ENCODE results near the gene CCDC9B.
A peak's percentile ranks its signal among the peaks of the same experiment; 100 is the strongest.

Gene CCDC9B

DNA sequence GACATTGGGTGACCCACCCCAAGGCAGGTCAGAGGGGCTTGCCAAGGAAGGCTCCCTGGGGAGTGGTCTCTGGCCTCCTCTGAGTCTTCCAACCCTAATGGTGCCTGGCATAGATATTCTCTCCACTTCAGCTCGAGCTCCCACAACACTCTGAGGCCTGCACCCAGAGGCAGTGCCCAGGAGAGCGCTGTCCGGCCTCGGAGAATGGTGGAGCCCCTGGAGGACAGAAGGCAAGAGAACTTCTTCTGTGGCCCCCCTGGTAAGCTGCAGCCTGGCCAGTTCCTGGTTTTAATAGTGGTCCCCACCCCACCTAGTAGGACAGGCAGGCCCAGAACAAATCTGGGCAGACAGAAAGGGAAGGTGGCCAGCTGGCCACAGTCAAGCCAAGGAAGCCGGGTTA lies 24.3 kb upstream of the CCDC9B start:
- no peak for DNase-seq

DNA sequence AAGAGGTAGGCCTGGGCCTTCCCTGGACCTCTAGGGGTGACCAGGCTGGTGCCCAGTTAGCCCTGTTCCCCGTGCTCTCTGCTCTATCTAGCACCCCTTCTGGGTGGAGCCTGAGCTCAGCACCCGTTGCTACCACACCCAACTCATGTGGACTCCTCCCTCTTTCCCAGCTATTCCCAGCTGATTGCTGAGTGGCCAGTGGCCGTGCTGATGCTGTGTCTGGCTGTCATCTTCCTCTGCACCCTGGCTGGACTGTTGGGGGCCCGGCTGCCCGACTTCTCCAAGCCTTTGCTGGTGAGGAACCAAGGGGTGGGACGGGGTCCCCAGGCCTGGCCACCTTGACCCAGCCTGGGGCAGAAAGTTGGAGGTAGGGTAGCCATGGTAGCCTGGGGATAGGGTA lies 23.5 kb upstream of the CCDC9B start:
- DNase-seq: no peak

DNA sequence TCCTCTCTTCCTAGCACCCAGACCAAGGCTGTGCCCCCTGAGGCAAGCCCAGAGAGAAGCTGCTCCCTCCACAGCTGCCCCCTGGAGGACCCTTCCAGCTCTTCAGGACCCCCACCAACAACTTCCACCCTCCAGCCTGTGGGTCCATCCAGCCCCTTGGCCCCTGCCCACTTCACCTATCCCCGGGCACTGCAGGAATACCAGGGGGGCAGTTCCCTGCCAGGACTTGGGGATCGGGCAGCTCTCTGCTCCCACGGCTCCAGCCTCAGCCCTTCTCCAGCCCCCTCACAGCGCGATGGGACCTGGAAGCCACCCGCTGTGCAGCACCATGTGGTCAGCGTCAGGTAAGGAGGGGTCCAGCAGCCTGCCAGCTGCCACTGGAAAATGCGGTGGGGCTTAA lies 22.9 kb upstream of the CCDC9B start:
- DNase-seq: no peak

DNA sequence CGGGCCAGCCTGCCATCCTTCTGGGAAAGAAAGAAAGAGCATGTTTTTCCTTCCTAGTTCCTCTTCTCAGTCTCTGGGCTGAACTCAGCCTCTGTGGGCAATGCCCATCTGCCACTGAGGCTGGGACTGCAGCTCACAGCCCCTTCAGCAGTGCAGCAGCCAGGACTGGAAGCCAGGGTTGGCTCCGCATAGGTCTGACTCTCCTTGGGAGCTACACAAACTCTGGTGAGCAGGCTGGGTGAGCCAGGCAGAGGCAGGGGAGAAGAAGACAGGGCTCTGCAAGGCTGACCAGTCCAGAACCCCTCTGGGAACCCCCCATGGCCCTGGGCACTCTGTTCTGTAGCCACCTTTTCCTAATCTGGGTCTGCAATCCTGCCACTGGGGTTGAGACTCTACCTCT lies 20.9 kb upstream of the CCDC9B start:
- DNase-seq: no peak

DNA sequence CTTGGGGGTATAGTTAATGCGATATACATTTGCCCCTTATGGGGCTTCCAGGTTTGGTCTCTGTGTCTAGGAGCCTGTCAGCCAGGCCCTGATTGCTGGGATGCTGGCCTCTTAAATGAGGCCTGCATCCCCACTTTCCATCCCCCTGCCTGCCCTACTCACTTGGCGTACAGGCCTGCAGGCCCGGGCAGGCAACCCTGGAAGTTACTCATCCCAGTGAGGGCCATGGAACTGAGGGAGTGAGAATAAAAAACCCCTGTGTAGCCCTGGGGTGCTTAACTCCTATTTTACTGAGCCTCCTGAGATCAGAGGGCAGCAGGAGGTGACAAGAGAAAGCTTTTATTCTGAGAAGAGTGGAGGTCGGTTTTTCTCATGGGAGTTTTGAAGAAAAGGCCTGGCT lies 19.3 kb upstream of the CCDC9B start:
- DNase-seq: no peak

DNA sequence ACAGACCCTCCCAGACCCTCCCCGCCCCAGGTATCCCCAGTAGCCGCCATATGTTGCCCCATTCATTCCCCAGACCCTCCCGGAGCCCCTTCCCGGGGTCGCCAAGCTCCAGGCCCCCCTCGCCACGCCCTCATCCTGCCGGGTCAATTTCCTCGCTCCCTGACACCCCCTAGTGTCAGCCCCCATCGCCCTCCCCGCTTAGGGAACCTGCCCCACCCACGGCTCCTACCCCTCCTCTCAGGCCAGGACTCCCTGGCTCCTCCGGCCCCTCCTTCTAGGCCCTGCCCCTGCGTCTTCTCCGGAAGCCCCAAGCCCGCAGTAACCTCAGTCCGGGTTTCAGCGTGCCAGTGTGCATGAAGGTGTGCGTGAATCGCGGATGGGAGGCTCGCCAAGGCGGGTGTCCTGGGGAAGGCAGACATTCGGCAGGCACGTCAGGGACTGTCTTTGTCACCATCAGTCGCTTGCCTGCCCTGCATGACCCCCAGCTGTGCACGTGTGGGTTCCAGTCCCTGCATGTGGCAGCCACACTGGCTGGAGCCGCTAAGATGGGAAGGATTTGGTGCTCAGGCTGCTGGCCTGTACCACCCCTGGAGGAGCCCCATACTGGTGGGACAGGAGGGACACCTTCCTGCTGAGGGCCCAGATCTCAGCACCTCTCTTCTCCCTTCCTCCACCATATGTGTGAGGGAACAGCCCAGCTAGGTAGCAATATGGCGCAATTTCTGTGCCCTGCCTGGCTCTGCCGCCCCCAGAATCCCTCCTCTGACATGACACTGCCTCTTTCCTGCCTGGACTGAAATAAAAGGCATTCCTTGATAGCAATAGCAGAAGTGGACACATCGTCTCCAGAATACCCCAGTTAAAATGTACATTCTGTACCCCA lies 18.0 kb upstream of the CCDC9B start:
- DNase-seq: no peak

DNA sequence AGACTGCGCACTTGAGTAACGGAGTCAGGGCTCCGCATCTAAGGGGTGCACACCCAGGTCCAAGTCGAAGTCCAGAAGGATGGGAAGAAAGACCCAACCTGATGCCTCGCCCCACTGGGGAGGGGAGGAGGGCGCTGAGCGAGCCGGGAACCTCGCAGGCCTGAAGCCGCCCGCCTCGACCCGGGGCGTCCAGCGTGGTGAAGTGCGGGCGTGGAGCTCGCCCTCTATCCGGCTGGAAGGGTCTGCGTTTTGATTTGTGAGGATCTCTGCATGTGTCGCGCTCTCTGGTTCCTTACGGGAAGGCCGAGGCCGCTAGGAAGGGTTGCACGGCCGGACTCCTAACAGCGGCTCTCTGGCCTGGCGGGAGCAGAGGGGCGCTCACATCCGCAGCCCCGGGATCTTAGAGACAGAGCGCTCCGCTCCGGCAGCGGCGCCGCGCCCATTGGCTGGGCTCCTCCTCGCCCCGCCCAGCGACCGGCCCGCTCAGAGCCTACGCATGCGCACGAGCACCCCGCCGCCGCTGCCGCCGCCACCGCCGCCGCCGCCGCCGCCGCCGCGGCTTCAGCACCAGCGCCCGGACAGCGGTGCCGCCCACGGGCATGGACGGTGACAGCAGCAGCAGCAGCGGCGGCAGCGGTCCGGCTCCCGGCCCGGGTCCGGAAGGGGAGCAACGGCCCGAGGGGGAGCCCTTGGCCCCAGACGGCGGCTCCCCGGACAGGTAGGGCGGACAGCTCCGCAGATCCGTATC lies 17.2 kb upstream of the CCDC9B start, which contains the start of gene DISP2:
Gene DISP2 (plus strand): TSS at position 497 of the 748 bp plus-strand sequence. CDS start 103 bp downstream, at position 600.
- peak in 1 of 2 experiments; percentile 59 for DNase-seq

DNA sequence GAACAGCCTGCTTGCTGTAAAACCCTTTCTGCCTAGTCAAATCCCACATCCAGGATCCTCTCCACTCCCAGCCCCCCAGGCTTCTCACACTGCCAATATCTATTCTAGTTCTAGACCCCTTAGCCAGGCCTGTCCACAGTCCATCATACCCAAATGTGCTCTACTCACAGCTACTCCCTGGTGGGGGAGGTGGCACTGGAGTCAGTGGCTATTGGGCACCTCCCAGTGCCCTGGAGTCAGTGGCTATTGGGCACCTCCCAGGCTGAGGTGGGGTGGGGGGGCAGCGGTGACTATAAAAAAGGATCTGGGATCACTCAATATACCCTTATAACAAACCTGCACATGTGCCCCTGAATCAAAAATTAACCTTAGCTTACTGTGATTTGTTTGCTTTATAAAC lies 16.5 kb upstream of the CCDC9B start:
- no peak for DNase-seq

DNA sequence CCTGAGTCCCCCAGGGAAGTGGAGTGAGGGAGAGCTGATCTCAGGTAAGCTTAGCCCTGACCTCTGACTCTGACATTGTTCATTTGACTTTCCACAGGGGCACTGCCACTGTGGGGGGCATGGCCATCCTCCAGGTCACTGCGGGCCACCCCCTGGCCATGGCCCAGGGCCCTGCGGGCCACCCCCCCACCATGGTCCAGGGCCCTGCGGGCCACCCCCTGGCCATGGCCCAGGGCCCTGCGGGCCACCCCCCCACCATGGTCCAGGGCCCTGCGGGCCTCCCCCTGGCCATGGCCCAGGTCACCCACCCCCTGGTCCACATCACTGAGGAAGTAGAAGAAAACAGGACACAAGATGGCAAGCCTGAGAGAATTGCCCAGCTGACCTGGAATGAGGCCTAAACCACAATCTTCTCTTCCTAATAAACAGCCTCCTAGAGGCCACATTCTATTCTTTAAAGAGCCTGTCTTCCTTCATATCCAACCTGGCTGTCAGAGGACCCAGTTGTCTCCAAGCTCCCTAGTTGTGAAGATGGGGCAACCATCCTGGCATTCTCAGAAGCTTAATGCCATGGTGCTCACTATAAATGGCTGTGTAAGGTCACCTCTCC lies 15.3 kb upstream of the CCDC9B start:
- DNase-seq: no peak

DNA sequence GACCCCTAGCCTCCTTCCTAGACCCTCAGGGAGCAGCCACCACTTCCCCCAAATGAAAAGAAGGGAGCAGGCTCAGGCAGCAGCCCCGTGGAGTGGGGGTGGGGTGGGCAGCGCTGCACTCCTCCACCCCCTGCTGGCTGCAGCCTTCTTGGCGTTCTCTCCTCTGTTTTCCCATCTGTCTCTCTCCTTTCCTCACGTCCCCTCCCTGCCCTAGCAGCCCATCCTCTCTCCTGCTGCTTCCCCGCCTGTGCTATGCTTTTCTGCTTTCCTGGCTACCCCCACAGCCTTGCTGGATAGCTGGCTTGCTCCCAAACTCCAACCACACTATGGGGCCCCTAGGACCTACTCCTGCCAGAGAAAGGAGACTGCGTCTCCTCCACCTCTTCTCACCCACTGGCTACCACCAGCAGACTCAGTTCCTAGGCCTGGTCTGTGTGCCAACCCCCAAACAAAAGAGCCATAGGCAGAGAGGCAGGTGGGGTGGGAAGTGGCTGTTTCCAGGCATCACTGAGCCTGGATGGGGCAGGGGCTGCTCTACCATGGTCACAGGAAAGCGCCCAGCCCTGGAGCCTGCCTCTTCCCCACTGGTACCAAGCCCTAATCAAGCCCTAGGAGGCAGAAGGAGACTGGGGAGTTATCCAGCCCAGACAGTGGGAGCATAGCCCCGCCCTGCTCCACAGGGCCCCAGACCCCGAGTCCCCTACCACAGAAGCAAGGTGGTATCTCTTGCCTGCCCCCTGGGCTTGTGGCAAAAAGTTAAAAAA lies 13.9 kb upstream of the CCDC9B start:
- DNase-seq: no peak

DNA sequence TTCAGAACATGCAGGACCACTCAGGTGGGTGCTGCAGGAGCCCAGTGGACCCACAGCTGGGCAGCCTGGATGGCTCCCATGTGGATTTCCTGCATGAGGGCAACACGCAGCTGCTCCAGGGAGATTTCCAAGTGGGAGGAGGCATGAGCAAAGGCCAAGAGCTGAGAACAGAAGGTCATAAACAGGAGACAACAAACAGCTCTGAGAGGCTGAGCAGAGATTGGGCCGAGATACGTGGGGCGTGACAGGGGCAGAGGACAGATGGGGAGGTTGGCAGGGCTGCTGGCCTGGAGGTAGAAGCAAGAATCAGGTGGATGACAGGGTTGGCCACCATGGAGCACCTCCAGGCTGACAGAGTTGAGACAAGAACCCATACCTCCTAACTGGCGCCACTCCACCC lies 13.0 kb upstream of the CCDC9B start:
- no peak for DNase-seq

DNA sequence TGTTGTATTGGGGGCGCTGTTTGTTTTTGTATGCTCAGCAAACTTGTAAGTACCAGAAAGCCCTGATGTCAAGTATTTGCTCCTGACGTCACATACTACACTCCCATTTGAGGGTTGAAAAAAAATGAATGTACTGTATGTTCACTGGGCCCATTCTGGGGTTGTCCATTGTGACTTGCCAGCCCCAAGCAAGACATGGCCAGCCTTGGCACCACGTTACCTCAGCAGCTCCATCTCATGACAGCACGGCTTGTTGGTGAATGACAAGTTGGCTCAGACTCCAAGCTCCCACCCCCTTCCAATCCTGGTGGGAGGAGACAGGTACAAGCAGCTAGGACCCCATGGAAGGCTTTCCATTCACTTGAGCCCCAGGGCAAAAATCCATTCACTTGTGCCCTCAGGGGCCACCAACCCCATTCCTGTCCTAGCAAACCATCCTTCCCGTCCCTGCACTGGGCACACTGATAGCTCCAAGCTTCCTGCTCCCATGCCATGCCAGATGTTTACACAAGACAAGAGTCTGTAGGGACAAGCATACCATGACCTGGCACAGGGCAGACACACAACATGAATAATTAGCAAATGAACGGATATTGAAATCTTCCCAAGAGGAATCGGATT lies 11.7 kb upstream of the CCDC9B start:
- DNase-seq: no peak

DNA sequence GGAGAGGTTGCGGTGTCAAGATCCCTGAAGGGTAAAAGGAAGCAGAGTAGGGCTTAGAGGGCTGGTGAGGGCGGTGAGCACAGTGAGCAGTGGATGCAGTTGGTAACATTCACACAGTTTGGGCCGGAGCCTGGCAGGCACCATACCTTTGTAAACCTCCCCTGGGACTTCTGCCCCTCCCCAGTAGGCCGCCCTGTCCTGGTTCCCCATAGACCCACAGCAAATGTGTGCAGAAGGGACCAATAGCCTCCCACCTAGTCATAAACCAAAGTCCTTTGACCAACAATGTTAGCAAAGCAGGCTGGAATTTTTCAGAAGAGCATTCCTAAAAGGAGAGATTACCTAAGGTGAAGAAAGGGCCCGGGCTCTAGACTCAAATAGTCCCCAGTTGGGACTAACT lies 8.4 kb upstream of the CCDC9B start:
- DNase-seq: no peak

DNA sequence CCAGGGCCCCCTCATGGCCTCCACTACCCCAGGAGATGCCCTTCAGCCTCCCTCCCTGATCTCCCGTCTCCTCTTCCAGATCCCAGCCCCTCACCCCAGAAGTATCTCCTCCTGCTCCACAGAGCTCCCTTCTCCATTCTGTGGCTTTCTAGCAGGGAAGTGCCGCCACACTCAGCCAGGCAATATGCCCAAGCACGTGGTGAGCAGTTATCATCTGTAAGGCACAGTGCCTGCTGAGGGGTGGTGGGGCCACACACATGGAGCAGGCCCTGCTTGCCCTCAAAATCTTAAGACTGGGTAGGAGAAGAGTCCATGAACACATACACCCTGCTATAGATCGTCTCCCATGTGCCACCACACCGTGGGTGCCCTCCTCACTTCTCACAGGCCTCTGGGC lies 7.7 kb upstream of the CCDC9B start:
- DNase-seq: no peak

DNA sequence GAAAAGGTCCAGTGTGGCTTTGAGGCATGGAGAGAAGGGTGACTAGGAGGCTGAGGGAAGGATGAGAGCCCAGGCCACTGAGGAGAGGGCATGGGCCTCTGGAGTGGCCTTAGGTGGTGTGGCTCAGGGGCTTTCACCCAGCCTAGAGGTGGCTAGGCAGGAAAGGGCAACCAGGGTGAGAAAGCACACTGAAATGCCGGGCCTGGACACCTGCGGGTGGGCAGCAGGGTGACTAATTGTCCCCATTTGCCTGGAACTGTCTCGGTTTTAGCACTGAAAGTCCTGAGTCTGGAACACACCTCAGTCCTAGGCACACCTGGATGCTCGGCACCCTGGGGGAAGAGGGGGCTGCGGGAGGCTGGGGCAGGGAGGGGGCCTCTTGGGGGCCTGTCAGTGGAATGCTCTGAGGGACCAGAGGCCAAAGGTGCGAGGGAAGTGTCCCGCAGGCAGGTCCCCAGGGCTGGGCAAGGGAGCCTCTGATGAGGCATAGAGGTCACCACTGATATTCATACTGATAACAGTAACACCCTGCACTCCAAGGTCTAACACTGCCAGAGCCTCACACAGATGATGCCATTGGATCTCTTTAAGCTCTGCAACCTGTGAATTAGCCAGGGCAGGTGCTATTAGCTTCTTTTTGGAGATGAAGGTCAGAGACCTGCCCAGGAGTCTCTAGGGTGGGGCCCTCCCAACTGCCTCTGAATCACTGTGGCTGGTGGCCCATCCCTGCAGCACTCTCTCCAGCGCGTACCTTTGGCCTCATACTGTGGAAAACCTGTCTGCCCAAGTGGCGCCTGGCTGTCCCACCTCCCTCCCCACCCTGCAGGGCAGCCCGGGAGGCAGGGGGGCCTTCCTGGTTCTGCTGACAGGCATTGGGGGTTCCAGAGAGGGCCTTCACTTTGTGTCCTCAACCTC lies 7.1 kb upstream of the CCDC9B start:
- no peak for DNase-seq

DNA sequence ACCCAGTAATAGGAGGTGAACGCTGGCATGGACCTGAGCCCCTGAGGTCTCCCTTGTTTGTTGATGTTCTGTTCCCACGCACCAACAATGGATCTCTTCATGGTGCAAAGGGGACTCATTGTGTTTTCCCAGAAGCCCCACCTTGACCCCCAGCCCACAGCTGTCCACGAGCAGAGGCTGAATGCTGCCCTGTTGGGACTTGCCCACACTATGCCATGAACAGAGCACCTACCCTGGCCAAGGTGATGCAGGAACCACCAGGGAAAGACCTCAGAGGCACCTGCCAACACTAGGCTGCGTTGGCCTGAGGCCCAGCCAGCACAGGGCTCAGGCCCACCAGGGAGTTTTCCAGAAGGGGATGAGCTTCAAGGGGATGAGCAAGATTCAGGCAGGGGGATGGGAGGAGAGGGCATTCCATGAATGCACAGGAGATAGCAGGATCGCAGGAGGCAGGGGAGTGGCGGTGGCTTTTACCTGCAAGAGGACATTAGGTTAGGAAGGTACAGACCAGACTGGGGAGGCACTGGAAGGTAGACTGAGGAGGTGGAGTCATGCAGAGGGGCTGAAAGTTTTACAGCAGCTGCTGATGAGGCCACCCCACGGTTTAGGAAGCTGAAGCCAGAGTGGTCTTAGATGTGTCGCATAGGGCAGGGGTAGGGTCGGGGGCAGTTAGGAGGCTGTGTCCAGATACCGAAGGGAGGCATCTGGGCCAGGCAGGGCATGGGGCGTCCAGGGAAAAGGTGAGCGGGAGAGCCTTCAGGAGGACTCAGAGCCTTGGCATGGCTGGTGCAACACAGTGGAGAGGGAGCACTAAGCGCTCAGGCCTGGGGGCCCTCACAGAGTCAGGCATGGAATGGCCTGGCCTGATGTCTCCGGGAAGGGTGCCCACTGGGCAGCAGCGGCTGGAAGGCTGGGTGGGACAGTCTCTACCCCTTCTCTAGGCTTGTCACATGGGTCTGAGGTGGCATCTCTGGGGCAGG lies 6.1 kb upstream of the CCDC9B start:
- no peak for DNase-seq

DNA sequence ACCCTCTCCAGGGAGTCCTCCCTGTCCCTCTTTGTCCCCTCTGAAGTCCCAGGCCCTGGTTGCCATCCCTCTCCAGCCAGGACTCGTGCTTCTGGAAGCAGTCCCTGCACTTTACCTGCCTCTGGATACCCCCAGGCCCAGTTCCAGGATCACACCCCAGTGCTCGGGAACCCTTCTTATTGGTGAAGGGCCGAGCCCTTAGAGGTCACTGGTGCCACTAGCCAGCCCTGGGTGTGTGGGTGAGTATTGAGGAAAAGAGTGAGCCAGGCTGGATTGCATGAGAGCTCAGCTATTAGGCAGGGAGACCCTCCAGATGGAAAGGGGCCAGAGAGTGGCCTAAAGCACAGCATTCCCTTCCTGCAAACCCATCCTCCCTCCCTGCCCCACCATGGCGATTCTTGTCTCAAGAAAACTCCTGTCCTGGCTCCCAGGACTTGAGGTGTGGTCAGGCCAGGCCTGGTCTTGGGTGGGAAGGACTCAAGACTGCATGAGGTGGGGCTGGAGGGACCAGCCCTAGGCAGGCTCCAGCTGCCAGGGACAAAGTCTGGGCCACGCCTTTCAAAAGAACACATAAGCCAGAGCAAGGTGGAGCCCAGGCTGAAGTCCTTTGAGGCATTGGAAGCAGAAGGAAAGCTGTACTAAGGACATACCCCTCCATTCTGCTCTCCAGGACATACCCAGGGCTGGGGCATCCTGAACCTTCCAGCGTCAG lies 5.3 kb upstream of the CCDC9B start:
- no peak for DNase-seq

DNA sequence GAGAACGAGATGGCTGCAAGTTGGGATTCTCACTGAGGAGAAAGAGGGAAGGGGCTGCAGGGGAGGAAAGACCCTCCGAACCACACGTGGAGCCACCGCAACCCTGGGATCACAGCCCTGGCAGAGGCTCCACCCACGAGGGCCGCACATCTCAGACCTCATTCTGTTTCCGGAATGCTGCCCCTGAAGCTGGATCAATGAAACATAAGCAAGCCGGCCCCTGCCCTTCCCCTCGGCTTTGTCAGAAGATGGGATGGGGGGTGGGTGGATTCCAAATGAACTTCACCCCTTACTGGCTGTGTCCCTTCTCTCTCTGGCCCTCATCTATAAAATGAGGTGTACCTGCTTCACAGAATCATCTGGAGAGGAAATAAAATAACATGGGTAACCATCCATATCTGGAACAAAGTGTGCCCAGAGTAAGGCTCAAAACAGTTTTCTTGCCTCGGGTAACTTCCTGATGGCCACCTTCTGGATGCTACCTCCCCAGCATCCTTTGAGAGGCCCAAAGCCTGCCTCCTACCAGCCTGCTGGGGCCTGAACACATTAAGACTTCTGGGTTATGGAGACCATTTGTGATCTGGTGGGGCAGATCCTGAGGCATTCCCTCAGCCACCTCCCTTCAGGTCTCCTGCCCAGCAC lies 4.6 kb upstream of the CCDC9B start:
- DNase-seq: no peak

DNA sequence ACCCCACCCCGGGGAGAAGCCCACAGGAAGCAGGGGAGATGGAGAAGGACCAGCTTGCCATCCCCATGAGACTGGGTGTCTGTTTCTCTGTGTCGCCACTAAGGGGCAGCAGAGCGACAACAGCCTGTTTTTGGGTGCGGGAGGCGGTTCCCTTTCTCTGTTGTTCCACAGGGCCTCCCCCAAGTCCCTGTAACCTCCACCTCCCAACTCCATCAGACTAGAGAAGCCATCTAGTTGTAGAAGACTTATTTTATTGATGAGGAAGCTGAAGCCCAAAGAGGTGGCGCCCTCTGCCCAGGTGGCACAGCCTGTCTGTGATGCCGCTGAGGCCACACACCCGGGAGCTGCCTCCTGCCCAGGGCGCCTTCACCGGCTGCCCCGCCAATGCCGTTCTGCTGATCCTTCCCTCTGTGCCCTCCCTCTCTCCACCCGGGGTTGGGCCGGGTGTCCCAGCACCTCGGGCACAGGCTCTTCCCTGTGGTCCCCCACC lies 3.9 kb upstream of the CCDC9B start:
- peak in 1 of 2 experiments; percentile 57 for DNase-seq
